ENCODE results near the gene GET3.

GRCh38 chr19:12793290-12794195 lies 56.2 kb downstream of the GET3 start:
- no peak for TF ChIP-seq CTCF (IDR thresholded peaks at IDR 0.05)
- no peak for TF ChIP-seq EZH2 (IDR thresholded peaks at IDR 0.05; ENCODE audit: borderline replicate concordance, insufficient read depth, low read depth, low read length, poor library complexity, severe bottlenecking)
